K562 (cell line): ENCODE measurements around the gene MANBA. TPM values are rescaled to one million over a fixed set of nuclear protein-coding genes. Genes with fewer than 3 reads are reported as not detected.

Experiments used
- ARID1B ChIP-seq: fragments of 450-650 bp; IDR thresholded peaks from 2 replicates; pipeline ENCODE4 v1.6.1; 2016; ENCODE audit warnings: antibody characterized with exemption, mild to moderate bottlenecking, inconsistent platforms
- ATF1 ChIP-seq, 2 experiments: fragments of 450-650 bp in 1 of 2; IDR thresholded peaks; 2 replicates each; pipeline ENCODE4 v1.6.1; 2016; ENCODE audit warnings: missing compliant biosample characterization in 1 of 2, missing genetic modification characterization in 1 of 2
- ATF7 ChIP-seq: fragments of 450-650 bp; IDR thresholded peaks from 2 replicates; pipeline ENCODE4 v1.7.1; 2014; ENCODE audit warnings: mild to moderate bottlenecking, moderate library complexity
- BACH1 ChIP-seq: fragments of 200-800 bp; sonication (Bioruptor generic); IDR thresholded peaks from 2 replicates; pipeline ENCODE4 v1.6.1; 2016; ENCODE audit warnings: missing genetic modification characterization, missing compliant biosample characterization
- C11orf30 ChIP-seq: fragments of 450-650 bp; IDR thresholded peaks from 2 replicates; pipeline ENCODE4 v1.6.1; 2016; ENCODE audit warnings: low read depth, mild to moderate bottlenecking
- CBFA2T2 ChIP-seq: fragments of 450-650 bp; conservative IDR thresholded peaks from 2 replicates; pipeline ENCODE4 v1.6.1; 2017; ENCODE audit warnings: mild to moderate bottlenecking
- CEBPG ChIP-seq, 3 experiments: fragments of 200-800 bp in 1 of 3; sonication (Bioruptor generic) in 1 of 3; sonication (generic) in 1 of 3; formaldehyde crosslinking in 1 of 3; IDR thresholded peaks in 2 of 3; conservative IDR thresholded peaks in 1 of 3; 2 replicates each; pipeline versions ENCODE4 v1.6.1 to v1.8.0; 2016 to 2022; ENCODE audit warnings: missing compliant biosample characterization in 2 of 3, missing genetic modification characterization in 2 of 3, mild to moderate bottlenecking in 1 of 3, missing genetic modification reagents in 1 of 3
- DPF2 ChIP-seq: fragments of 450-650 bp; IDR thresholded peaks from 2 replicates; pipeline ENCODE4 v1.6.1; 2016
- FOSL1 ChIP-seq: fragments of 200-800 bp; sonication (Bioruptor generic); conservative IDR thresholded peaks from 2 replicates; pipeline ENCODE4 v1.6.1; 2016; ENCODE audit warnings: missing genetic modification characterization, missing compliant biosample characterization
- HDAC2 ChIP-seq: fragments of 450-650 bp; IDR thresholded peaks from 2 replicates; pipeline ENCODE4 v1.6.1; 2016; ENCODE audit warnings: mild to moderate bottlenecking
- HNRNPK ChIP-seq: fragments of 200-400 bp; formaldehyde crosslinking; IDR thresholded peaks from one replicate; pipeline ENCODE4 v1.6.1; 2018; ENCODE audit warnings: mild to moderate bottlenecking, low read depth, low read length; ENCODE audit not compliant: poor library complexity, severe bottlenecking
- JUND ChIP-seq, 2 experiments: IDR thresholded peaks; 2 replicates in 1 of 2; 3 replicates in 1 of 2; pipeline ENCODE4 v1.6.1; 2011; ENCODE audit warnings: borderline replicate concordance in 2 of 2, low read depth in 2 of 2, low read length in 2 of 2, improper control_type of control experiment in 1 of 2, missing biosample characterization in 1 of 2, missing genetic modification characterization in 1 of 2, missing genetic modification reagents in 1 of 2
- KDM1A ChIP-seq, 2 experiments: fragments of 450-650 bp; IDR thresholded peaks; 2 replicates each; pipeline ENCODE4 v1.6.1; 2016; ENCODE audit warnings: mild to moderate bottlenecking in 2 of 2
- LARP7 ChIP-seq: fragments of 450-650 bp; IDR thresholded peaks from 2 replicates; pipeline ENCODE4 v1.6.1; 2016
- NFE2 ChIP-seq: IDR thresholded peaks from 2 replicates; pipeline ENCODE4 v1.6.1; 2014; ENCODE audit warnings: antibody characterized with exemption, low read depth
- RBM39 ChIP-seq: fragments of 200-400 bp; formaldehyde crosslinking; optimal IDR thresholded peaks from 2 replicates; pipeline ENCODE3; 2018; ENCODE audit warnings: low read depth, low read length
- SMARCB1 ChIP-seq: IDR thresholded peaks from 2 replicates; pipeline ENCODE4 v1.6.1; 2011; ENCODE audit warnings: improper control_type of control experiment, low read depth; ENCODE audit not compliant: insufficient read length
- SOX6 ChIP-seq: fragments of 450-650 bp; IDR thresholded peaks from 2 replicates; pipeline ENCODE4 v1.6.1; 2014; ENCODE audit warnings: mild to moderate bottlenecking
- SPI1 ChIP-seq: IDR thresholded peaks from 2 replicates; pipeline ENCODE4 v1.6.1; 2011; ENCODE audit warnings: low read depth, low read length, control low read depth, borderline replicate concordance
- TAF9B ChIP-seq: fragments of 450-650 bp; IDR thresholded peaks from 2 replicates; pipeline ENCODE4 v1.6.1; 2018; ENCODE audit warnings: mild to moderate bottlenecking; ENCODE audit not compliant: partially characterized antibody
- TAL1 ChIP-seq: fragments of 450-650 bp; IDR thresholded peaks from 2 replicates; pipeline ENCODE4 v1.6.1; 2016; ENCODE audit warnings: mild to moderate bottlenecking
- TCF3 ChIP-seq: sonication (generic); formaldehyde crosslinking; IDR thresholded peaks from 2 replicates; pipeline ENCODE4 v1.4.0; 2020; ENCODE audit warnings: mild to moderate bottlenecking, missing genetic modification reagents
- TEAD4 ChIP-seq, 2 experiments: sonication (generic) in 1 of 2; formaldehyde crosslinking in 1 of 2; IDR thresholded peaks; 2 replicates each; pipeline versions ENCODE4 v1.6.1 to v1.8.0; 2012 to 2022; ENCODE audit warnings: borderline replicate concordance in 1 of 2, inconsistent platforms in 1 of 2, low read length in 1 of 2, mild to moderate bottlenecking in 1 of 2, missing genetic modification reagents in 1 of 2
- TRIM24 ChIP-seq, 2 experiments: fragments of 450-650 bp; IDR thresholded peaks; 2 replicates each; pipeline ENCODE4 v1.6.1; 2016
- ZNF224 ChIP-seq: sonication (generic); formaldehyde crosslinking; IDR thresholded peaks from 2 replicates; pipeline ENCODE4 v1.8.0; 2022; ENCODE audit warnings: mild to moderate bottlenecking, missing genetic modification reagents
- ZNF316 ChIP-seq: fragments of 450-650 bp; IDR thresholded peaks from 2 replicates; pipeline ENCODE4 v1.6.1; 2016
- ZNF507 ChIP-seq: conservative IDR thresholded peaks from 2 replicates; pipeline ENCODE4 v1.6.1; 2017; ENCODE audit warnings: missing genetic modification characterization, missing compliant biosample characterization
- polyA plus RNA-seq, 8 experiments: library from polyadenylated mRNA; depleted of rRNA in 4 of 8; stranded (reverse) in 5 of 8; unstranded in 3 of 8; fragments of >200 nt; fragmentation: Nextera tagmentation in 2 of 8; fragmentation: Illumina TruSeq in 1 of 8; extraction: Ambion mirVana in 2 of 8; extraction: Trizol in 1 of 8; gene quantifications; 2 replicates each; pipeline versions ENCODE4 v1.2.1 to v1.2.3, GENCODE V29; 2011 to 2014; ENCODE audit warnings: inconsistent platforms in 1 of 8, missing spikeins in 1 of 8
- total RNA-seq, 7 experiments: library from RNA; depleted of rRNA in 6 of 7; stranded (reverse); fragments of >200 nt in 6 of 7; fragmentation: Illumina TruSeq in 2 of 7; extraction: Trizol in 2 of 7; gene quantifications; 2 replicates each; pipeline versions ENCODE4 v1.2.1 to v1.2.3, GENCODE V29; 2011 to 2021; ENCODE audit warnings: low replicate concordance in 1 of 7
- TF ChIP-seq, protein P1 (sequence below): fragments of 450-650 bp; IDR thresholded peaks from 2 replicates; pipeline ENCODE4 v1.6.1; 2016; ENCODE audit warnings: antibody characterized with exemption
- TF ChIP-seq, protein P2 (sequence below): sonication (generic); IDR thresholded peaks from 2 replicates; pipeline ENCODE4 v1.6.1; 2016

The MANBA gene
- total and polyA plus RNA-seq, 9 of the 15 experiments (the other 6 are each of a cell fraction or from before 2014, with no cell fraction given): 1.8 to 12.9 (median 7.7) TPM

DNA sequence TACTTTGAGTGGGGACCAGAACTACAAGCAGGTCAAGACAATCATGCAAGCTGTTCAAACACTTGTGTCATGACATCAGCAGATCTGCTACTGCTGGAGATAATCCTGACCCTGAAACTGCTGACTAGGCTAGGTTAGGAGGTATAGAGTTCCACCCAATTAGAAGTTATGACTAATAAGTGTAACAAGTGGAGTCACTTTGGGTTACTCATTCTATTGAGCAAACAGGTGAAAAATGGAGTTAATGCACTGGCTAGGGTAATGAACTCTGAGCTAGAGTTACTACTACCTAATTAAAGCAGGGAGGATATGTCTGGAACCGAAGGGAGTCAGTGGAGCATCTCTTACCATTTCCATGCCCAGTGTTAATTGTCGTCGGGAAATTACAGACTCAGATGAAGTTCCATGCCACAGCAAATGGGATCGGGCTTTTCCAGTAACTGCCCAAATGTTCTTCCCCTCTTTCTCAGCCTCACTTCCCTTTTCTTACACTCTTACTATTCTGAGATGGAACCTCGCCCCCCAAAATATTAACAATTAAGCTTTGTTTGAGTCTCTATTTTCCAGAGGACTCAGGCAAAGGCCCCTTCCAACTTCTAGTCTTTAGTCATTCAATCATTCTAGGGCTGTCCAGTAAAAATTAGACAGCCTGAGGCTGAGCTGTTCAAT is 19.8 kb upstream of the MANBA start (continued):
- no peak for TF ChIP-seq SMARCB1
- TF ChIP-seq ATF1 (CRISPR knock-in tag; IDR thresholded peaks at IDR 0.05): no peak
- peak; percentile 55 for TF ChIP-seq ATF1 (tag; IDR thresholded peaks at IDR 0.05)
- peak; percentile 72; the same call in 1 of the 2 replicates for TF ChIP-seq JUND (IDR thresholded peaks at IDR 0.05; ENCODE audit: borderline replicate concordance, low read depth, low read length)
- peak; percentile 88; the same call in 2 of the 3 replicates for TF ChIP-seq JUND (tag; IDR thresholded peaks at IDR 0.05; ENCODE audit: borderline replicate concordance, low read depth, low read length)
- TF ChIP-seq TAF9B: no peak
- peak; percentile 100 for TF ChIP-seq ZNF316
- peak; percentile 6; the same call in 1 of the 2 replicates for TF ChIP-seq CEBPG (CRISPR knock-in tag; IDR thresholded peaks at IDR 0.05)
- peak in 1 of 2 experiments; percentile 65; a peak in 1 of 4 replicates for TF ChIP-seq CEBPG (tag; conservative IDR thresholded peaks at IDR 0.05 in 1 of 2, IDR thresholded peaks at IDR 0.05 in 1 of 2)
- TF ChIP-seq C11orf30: peak; percentile 100
- TF ChIP-seq TCF3 (CRISPR knock-in tag): peak; percentile 68
- TF ChIP-seq TEAD4 (IDR thresholded peaks at IDR 0.05; ENCODE audit: low read length): peak; percentile 58
- TF ChIP-seq TEAD4 (CRISPR knock-in tag; IDR thresholded peaks at IDR 0.05; ENCODE audit: borderline replicate concordance): no peak
- no peak for TF ChIP-seq RBM39
- TF ChIP-seq ARID1B: peak; percentile 81
- TF ChIP-seq SPI1: peak; percentile 68
- TF ChIP-seq ZNF507 (tag): no peak
- peak; percentile 89 for TF ChIP-seq NFE2
- TF ChIP-seq, protein P1, sequence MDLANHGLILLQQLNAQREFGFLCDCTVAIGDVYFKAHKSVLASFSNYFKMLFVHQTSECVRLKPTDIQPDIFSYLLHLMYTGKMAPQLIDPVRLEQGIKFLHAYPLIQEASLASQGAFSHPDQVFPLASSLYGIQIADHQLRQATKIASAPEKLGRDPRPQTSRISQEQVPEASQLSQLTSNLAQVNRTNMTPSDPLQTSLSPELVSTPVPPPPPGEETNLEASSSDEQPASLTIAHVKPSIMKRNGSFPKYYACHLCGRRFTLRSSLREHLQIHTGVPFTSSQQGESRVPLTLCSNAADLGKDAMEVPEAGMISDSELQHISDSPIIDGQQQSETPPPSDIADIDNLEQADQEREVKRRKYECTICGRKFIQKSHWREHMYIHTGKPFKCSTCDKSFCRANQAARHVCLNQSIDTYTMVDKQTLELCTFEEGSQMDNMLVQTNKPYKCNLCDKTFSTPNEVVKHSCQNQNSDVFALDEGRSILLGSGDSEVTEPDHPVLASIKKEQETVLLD: no peak
- TF ChIP-seq TRIM24 (IDR thresholded peaks at IDR 0.05): peak; percentile 31 to 59; a peak in 3 of 4 replicates
- TF ChIP-seq DPF2: peak; percentile 80
- TF ChIP-seq BACH1 (tag): peak; percentile 95
- no peak for TF ChIP-seq SOX6
- peak; percentile 73 for TF ChIP-seq CBFA2T2
- peak; percentile 55; the same call in 1 of the 2 replicates for TF ChIP-seq HDAC2
- TF ChIP-seq FOSL1 (tag): peak; percentile 86
- peak; percentile 71 to 74 for TF ChIP-seq KDM1A (IDR thresholded peaks at IDR 0.05)
- TF ChIP-seq TAL1: peak; percentile 60
- TF ChIP-seq ZNF224 (CRISPR knock-in tag): no peak
- TF ChIP-seq ATF7: peak; percentile 62
- no peak for TF ChIP-seq HNRNPK
- TF ChIP-seq, protein P2, sequence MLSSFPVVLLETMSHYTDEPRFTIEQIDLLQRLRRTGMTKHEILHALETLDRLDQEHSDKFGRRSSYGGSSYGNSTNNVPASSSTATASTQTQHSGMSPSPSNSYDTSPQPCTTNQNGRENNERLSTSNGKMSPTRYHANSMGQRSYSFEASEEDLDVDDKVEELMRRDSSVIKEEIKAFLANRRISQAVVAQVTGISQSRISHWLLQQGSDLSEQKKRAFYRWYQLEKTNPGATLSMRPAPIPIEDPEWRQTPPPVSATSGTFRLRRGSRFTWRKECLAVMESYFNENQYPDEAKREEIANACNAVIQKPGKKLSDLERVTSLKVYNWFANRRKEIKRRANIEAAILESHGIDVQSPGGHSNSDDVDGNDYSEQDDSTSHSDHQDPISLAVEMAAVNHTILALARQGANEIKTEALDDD: peak; percentile 95
- TF ChIP-seq LARP7: no peak
